ENCODE measurements around the gene CTNND2.
"Not testable (repeated sequence)": the region's sequence is repeated elsewhere in the genome, so short reads cannot be mapped to it uniquely, and the experiment has no call there.

The CTNND2 gene

DNA sequence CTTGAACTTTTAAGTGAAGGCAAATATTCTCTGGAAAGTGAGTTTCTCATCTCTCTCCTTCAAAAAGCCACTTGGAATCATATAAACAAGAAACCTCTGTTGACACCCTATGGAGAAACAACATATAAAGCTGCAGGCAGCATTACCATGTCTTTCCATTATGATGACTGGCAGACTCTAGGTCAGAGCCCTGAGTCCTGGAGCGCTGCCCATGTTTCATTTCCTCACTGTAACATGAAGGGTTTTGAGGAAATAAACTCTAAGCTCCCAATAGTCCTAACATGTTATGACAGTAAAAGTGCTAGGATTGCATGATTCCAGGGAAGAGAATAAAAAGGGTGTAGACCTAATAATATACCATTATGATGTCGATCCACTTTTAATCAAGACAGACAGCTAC lies 220.6 kb downstream of the CTNND2 start:
- no peak for DNase-seq (ENCODE audit: low read depth in 2 of 3, low spot score in 1 of 3)

DNA sequence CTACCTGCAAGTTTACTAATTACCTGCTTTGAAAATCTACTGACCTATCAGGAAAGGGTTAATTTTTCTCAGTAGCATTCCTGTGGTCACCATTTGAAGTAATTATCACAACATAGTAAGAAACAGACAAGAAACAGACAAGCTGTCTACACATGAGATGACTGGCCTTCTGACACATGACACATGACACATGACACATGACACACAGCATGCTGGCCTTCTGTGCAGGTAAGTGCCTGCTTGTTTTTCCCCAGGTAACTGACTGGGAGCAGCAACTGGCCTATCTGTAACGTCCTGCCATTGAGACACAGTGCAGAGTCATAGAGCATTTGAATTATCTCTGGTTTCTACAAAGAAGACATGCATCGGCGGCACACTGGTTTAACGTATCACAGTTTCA lies 222.4 kb downstream of the CTNND2 start:
- DNase-seq (ENCODE audit: low read depth in 2 of 3, low spot score in 1 of 3) = no peak

DNA sequence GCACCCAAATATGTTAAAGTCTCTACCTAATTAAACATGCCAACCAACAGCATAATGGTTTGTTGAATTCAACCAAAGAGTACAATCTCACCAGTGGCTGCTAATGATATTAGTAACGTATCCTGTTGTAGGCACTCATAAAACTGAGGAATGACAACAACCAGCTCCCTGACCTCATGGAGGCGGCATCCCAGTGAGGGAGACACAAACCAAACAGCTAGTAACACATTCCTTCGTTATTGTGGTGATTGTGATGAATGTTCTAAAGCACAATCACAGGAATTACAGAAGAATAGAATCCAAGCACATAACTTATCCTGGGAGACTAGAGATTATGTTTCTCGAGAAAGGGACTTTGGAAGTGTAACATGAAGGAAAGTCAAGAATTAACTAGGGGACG lies 224.6 kb downstream of the CTNND2 start:
- DNase-seq (ENCODE audit: low read depth in 2 of 3, low spot score in 1 of 3) = no peak

DNA sequence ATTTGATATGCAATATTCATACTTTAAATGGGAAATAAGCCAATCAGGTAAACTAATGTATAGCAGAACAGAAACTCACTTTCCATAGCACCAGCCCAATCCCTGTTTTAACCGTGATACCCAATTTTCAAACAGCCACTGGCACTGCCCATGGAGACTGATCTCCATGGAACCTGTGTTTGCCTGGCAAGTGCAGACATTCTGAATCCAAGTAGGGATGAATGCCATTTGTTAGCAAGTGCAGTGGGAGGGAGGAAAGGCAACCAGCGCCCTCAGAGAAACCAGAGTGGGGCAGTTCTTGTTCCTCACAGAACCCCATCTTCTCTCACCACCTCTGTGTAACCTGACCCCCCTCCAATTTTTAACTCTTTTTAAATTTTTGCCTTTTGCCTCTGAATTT lies 229.1 kb downstream of the CTNND2 start:
- no peak for DNase-seq (ENCODE audit: low read depth in 2 of 3, low spot score in 1 of 3)

DNA sequence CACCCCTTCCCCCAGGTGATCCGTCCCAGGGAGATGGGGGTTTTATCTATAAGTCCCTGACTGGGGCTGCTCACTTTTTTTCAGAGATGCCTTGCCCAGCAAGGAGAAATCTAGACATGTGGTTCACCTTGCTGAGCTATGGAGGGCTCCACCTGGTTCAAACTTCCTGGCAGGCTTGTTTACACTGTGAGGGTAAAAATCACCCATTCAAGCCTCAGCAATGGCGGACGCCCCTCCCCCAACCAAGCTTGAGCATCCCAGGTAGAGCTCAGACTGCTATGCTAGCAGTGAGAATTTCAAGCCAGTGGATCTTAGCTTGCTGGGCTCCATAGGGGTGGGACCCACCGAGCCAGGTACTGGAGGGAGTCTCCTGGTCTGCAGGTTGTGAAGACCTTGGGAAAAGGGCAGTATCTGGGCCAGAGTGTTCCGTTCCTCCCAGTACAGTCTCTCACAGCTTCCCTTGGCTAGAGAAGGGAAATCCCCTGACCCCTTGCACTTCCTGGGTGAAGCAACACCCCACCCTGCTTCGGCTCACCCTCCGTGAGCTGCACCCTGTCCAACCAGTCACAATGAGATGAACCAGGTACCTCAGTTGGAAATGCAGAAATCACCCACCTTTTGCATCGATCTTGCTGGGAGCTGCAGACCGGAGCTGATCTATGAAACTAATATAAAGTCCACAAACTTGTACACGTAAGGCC lies 231.7 kb downstream of the CTNND2 start:
- DNase-seq (ENCODE audit: low read depth in 2 of 3, low spot score in 1 of 3) = no peak

DNA sequence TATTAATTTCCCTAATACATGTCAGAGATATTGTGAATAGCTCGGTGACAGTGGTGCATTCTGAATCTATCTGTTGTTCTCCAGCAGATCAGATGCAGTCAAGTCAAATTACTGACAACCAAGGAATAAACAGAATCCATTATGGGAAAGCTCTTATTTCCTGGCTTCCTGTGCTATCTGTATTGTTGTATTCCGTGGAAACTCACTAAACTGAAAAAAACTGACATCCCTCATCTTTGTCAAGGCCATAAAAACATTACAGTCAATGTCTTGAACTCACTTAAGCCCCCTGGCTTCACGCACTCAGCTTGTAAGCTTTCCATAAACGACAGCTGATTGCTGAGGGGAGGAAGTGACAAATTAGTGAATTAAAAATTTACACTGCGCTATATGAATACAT lies 245.9 kb downstream of the CTNND2 start:
- no peak for DNase-seq (ENCODE audit: low read depth in 2 of 3, low spot score in 1 of 3)

DNA sequence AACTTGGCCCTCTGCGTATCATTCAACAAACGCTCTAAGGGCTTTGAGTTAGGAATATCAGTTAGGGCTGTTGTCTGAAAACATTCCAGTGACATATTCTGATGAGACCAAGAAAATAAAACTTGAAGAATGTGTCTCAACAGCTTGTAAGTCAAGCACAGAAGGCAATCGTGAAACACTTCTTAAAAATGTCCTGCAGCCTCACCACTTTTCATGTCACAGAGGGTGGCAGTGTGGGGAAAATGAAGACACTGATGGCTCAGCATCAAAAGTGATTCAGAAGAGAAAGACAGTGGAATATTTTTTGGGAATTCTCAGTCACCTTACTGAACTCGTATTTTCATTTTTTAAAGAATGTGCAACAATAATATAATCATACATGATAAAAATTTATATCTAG lies 247.3 kb downstream of the CTNND2 start:
- DNase-seq (ENCODE audit: low read depth in 2 of 3, low spot score in 1 of 3) = no peak

DNA sequence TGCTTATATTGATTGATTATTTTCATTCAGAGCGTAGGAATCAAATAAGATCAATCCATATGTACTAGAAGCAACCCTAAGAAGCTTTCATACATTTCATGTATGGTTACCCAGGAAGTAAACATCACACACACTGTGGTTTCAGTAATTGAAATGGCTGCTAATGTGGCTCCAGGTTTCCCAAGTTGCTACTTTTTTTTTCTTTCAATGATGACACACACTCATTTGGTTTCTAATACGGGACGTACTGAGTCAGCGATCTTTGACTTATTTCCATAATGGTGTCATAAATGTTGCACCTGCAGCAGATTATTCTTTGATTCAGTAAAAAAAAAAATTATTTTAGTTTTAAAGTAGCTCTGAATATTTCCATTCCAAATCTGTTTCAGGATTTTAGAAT lies 248.6 kb downstream of the CTNND2 start:
- no peak for DNase-seq (ENCODE audit: low read depth in 2 of 3, low spot score in 1 of 3)

DNA sequence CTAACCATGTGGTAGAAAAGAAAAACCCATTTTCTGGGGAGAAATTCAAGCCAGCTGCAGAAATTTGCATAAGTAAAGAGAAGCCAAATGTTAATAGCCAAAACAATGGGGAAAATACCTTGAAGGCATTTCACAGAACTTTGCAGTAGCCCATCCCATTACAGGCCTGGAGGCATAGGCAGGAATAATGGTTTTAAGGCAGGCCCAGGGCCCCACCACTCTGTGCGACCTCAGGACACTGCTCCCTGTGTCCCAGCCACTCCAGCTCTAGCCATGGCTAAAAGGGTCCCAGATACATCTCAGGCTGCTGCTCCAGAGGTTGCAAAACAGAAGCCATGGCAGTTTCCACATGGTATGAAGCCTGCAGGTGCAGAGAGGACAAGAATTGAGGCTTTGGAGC lies 253.3 kb downstream of the CTNND2 start:
- DNase-seq (ENCODE audit: low read depth in 2 of 3, low spot score in 1 of 3) = no peak

DNA sequence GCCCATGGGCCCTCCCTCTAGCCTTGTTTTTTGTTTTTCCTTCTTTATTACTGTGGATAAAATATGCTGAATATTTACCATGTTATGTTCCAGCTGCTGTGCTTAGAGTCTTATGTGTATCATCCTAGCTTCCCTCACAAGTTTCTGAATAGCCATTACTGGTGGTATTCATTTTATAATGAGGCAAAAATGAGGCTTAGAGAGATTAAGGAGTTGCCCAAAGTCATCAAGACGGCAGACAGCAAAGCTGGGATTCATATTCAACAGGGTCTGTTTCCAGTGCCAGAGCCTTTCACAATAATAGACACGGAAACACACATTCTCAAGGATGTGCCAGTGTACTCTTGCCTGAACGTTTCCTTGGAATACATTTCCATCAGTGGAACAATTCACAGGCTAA lies 258.1 kb downstream of the CTNND2 start:
- DNase-seq (ENCODE audit: low read depth in 2 of 3, low spot score in 1 of 3) = no peak

DNA sequence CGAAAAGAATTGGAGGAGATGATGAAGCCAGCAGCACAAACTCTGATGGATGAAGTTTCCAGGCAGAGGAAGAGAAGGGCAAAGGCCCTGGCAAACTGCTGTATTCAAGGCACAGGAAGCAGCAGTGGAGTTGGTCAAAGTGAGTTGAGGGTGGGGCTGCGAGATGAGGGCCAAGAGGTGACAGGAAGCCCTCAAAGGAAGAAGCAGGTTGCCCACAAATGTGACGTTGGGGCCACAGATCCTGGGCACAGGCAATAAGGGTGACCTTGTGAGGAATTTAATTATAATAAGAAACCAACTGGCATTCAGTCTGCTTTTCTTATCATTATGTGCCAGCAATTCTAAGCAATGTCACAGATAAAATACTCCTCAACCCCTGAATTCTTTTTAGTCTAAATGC lies 261.8 kb downstream of the CTNND2 start:
- no peak for DNase-seq (ENCODE audit: low read depth in 2 of 3, low spot score in 1 of 3)

DNA sequence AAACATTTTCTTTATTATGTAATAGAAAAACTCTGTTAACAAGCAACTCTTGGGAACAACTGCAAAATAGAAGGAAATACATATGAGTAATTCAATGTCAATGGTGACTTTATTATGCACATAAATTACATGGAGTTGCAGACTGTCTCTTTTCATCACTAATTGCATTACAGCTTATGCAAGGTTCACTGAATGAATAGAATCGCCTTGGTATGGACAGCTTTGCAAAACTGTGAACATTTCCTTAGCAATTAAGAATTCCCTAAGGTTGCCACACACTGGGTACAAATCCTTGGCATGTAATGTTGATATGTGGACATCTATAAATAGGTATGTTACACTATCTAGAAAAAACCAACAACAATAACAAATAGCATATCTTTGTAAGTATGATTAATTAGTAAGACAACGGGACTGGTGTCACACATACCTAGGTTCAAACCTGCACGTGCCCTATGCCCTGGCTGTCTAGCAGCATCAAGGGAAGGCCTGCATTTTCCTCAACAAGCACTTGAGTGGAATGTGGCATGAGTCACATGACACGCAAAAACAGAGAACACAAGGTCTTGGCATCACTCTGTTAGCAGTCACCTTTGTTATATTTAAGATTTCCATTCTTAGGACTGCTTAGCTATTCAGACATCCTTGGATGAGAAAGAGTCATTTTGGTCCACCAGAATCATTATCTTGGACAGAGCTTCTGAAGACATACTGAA lies 263.9 kb downstream of the CTNND2 start:
- no peak for DNase-seq (ENCODE audit: low read depth in 2 of 3, low spot score in 1 of 3)

DNA sequence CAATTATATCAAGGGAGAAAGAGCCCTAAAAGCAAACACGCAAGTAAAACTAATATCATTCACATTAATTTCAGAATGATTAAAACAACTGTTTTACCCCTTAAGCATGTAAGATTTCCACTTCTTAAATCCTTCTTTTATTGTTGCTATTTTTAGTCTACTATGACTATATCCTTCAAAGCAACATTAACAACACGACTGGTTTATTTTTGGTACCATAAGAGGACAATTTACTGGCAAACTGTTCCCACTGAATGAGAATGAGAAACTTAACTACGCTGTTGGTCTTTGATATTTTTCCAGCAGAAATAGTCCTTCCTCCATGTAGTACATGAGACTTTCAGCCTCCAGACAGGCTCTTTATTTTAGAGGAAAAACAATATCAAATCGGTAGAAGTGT lies 281.5 kb downstream of the CTNND2 start:
- DNase-seq (ENCODE audit: low read depth in 2 of 3, low spot score in 1 of 3) = no peak

DNA sequence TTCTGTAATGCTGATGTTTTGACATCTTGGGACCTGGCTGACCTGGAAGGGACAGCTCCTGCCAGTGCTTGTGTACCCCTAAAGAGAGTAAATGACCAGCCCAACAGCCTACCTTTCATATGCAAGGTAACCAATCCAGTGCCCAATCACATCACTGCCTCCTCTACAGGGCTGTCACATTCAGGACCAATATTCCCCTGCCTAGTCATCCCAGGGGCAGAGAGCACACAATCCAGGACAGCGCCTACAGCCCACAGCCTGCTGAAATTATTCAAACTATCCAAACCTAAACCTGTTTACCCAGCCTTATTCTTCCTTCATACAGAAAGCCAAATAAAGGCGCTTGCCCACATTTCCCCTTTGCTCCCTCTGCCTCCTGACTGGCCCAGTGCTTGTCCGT lies 284.1 kb downstream of the CTNND2 start:
- DNase-seq (ENCODE audit: low read depth in 2 of 3, low spot score in 1 of 3) = no peak

DNA sequence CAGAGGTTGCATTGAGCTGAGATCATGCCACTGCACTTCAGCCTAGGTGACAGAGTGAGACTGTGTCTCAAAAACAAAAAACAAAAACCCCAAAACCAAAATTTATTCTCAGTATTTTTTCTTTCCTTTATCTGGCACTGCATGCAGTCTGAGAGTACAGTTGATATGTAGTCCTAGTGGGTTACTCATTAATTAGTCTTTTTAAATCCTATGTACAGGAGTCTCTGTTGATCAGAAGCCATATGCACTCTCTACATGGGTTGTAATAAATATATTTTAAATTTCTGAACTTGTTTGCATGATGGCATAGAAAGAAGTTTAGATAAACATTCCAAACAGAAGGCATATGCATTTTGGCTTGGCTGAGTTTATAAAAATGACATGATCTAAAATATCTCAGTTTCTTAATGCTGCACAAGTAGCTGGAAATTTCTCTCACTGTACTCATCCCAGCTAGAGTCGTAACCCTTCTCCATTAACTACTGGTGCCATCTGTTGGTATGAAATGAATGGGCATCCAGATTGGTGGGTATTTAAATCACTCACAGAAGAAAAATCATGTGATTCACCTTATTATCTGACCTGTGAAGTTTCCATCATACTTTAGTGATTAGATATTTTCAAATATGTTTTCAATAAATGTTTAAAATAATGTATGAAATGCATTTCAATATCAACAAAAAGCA lies 284.8 kb downstream of the CTNND2 start:
- DNase-seq (ENCODE audit: low read depth in 2 of 3, low spot score in 1 of 3) = no peak

DNA sequence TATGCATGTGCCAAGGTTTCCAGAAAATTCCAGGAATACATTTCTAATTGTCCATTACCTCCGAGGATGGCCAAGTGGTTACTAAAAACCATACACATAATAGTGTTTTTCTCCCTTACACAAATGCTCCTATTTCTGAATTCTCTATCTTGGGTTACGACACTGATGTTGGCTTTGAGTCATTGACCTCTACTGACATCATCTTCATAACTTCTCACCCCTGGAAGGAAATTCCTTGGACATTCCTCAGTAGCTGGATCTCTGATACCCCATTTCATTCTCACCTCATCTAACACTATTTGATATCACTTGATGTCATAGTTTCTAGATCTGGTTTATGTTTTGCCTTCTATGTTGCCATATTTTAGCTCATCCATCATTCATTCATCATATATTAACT lies 287.2 kb downstream of the CTNND2 start:
- no peak for DNase-seq (ENCODE audit: low read depth in 2 of 3, low spot score in 1 of 3)

DNA sequence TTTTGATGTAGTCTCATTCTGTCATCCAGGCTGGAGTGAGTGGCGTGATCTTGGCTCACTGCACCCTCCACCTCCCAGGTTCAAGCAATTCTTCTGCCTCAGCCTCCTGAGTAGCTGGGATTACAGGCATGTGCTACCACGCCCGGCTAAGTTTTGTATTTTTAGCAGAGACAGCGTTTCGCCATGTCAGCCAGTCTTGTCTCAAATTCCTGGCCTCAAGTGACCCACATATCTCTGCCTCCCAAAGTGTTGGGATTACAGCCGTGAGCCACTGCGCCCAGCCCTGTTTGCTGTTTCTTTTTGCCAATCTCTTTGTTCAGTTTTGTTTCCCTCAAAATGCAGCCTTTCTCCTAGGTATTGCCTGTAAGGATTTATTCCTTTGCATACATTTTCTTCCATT lies 287.6 kb downstream of the CTNND2 start:
- not testable (repeated sequence) for DNase-seq (ENCODE audit: low read depth in 2 of 3, low spot score in 1 of 3)

DNA sequence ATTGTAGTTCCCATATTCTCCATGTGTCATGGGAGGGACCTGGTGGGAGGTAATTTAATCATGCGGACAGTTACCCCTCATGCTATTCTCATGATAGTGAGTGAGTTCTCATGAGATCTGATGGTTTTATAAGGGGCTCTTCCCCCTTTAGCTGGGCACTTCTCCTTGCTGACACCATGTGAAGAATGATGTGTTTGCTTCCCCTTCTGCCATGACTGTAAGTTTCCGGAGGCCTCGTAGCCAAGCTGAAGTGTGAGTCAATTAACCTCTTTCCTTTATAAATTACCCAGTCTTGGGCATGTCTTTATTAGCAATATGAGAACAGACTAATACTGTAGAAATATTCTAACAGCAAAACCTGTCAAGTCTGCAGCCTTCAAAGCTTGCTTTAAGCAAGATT lies 293.2 kb downstream of the CTNND2 start:
- DNase-seq (ENCODE audit: low read depth in 2 of 3, low spot score in 1 of 3) = no peak

DNA sequence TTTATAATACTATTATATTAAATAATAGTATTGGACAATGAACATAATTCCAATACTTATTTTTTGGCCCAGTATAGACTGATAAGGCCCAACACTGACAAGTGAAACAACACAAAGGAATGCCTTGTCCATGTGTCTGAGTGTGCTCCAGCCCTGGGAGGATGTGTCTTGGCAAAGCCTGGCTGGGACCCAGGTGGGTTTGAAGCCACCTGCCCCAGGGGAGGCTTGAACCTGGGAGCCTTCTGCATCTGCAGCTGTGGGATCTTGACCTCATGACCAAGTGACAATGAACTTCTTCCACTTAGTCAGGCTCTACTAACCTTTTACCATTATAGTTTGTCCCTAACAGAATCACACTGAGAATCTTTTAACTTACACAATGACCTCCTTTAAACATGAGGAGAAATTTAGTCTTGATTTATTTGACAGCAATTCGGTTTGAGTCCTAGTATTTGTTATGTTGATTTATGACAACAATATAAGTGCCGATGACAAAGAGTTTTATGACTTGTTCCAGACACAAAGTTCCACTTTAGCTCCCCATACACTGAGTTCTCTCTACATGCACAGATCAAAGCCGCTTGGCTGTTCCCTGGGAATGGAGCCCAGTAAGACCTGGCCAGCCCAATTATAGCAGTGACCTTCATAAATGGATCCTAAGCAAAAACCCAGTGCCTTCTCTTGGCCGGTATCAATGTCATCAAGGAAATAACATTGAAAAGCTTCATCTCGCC lies 294.5 kb downstream of the CTNND2 start:
- DNase-seq (ENCODE audit: low read depth in 2 of 3, low spot score in 1 of 3) = no peak

DNA sequence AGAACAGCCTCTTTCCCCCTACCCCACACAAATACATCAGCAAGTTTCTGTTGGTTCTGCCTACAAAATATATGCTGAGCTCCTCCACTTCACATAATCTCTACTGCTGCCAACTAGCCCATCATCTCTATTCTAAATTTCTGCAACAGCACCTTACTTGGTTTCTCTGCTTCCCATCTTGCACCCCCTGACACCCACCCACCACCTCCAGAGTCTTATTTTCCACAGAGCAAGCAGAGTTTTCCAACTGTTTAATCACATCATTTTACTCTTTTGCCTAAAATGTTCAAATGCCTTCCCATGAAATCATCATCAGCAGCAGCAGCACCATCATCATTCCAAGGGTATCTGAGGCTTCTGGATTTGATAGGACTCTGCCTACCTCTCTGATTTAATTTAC lies 295.7 kb downstream of the CTNND2 start:
- DNase-seq (ENCODE audit: low read depth in 2 of 3, low spot score in 1 of 3) = no peak

DNA sequence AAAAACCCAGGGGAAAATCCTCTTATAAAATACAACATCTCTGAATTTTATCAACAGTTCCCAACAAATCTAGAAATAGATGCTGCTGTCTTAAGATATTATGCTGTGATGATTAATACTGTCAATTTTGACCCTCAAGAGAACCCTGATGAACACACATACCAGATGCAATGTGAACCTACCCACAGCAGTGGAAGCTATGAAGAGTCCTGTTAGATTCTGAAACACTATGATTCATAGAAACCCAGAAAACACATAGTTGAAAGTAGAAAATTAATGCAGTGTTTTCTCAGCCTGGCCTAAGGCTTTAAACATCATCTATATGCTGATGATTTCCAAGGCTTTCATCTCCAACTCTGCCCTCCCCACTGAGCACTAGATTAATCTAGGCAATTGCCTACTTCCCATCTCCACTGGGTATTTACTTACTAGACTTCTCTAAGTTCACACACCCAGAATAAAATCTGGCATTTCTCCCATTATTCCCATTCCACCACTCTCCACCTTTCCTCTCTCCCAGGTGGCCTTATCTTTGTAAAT lies 296.2 kb downstream of the CTNND2 start:
- DNase-seq (ENCODE audit: low read depth in 2 of 3, low spot score in 1 of 3) = no peak

DNA sequence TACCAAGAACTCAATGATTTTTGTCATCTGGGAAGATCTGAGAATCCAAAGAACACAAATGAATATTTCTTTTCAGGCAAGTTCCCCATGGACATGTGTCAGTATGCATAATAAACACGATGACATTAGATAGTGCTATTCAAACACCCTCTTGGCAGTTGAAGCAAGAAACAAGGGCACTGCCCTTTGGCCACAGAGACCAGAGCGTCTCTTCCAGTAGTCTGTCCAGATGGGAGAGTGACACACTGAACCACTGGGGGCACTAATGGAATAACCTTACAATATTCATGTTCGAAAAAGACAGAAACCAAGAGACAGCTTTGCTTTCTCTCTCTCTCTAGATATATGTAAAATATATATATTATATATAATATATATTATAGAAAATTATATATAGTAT lies 301.9 kb downstream of the CTNND2 start:
- DNase-seq (ENCODE audit: low read depth in 2 of 3, low spot score in 1 of 3) = no peak
